Activated B cell treated with CpG ODN at 0.5 μM for 24 hours (primary cell): ENCODE measurements around the gene FYB2. TPM values are rescaled to one million over a fixed set of nuclear protein-coding genes. Genes with fewer than 3 reads are reported as not detected.

Source experiments
- ATAC-seq: fragments of 200-7000 bp; cut with Tn5 transposase; one replicate; pipeline ENCODE4 v1.10.0; 2021; ENCODE audit warnings: low read depth, mild to moderate bottlenecking, moderate library complexity
- CTCF ChIA-PET: fragments of 350-600 bp; sonication (Branson Sonifier 250); formaldehyde crosslinking; loops from one replicate; lab custom pipeline; 2021; ENCODE audit warnings: antibody characterized with exemption; lab: Charles Lee
- POLR2A ChIA-PET: fragments of 350-600 bp; sonication (Branson Sonifier 250); formaldehyde crosslinking; loops from one replicate; lab custom pipeline; 2021; ENCODE audit warnings: antibody characterized with exemption; lab: Charles Lee
- DNase-seq: peaks from one replicate; pipeline ENCODE4 v3.0.0; 2022
- H3K27ac Mint-ChIP-seq: one replicate; pipeline ENCODE4 v1.8.0; 2020; ENCODE audit warnings: mixed read lengths
- H3K27me3 Mint-ChIP-seq: one replicate; pipeline ENCODE4 v1.8.0; 2021; ENCODE audit warnings: mixed read lengths
- H3K36me3 Mint-ChIP-seq: one replicate; pipeline ENCODE4 v1.8.0; 2021; ENCODE audit warnings: low read depth, mixed read lengths
- H3K4me1 Mint-ChIP-seq: one replicate; pipeline ENCODE4 v1.8.0; 2021; ENCODE audit warnings: mixed read lengths
- H3K4me3 Mint-ChIP-seq: one replicate; pipeline ENCODE4 v1.8.0; 2020; ENCODE audit warnings: mild to moderate bottlenecking, mixed read lengths
- H3K9me3 Mint-ChIP-seq: one replicate; pipeline ENCODE4 v1.8.0; 2020; ENCODE audit warnings: mixed read lengths
- CTCF ChIP-seq: fragments of 200-600 bp; IDR thresholded peaks from one replicate; pipeline ENCODE4 v1.8.0; 2022; ENCODE audit warnings: antibody characterized with exemption, mild to moderate bottlenecking
- intact Hi-C: fragments of 100-400 bp; cut with micrococcal nuclease; formaldehyde crosslinking; loops from one replicate; pipeline ENCODE4 v1.15.1; 2024
- total RNA-seq: library from RNA; stranded (reverse); gene quantifications from 2 replicates; pipeline ENCODE4 v1.2.3, GENCODE V29; 2022

The FYB2 gene
- total RNA-seq, 1 donor from 2014 or later = not detected

- Mint-ChIP-seq H3K4me1 (no peaks in the 10 kb centered on the region), H3K9me3 (no peaks in the 10 kb centered on the region), H3K27me3 (peaks cover 2% of the 10 kb centered on the region), H3K27ac (no peak overlapping the region), H3K36me3 (no peaks in the 10 kb centered on the region), H3K4me3 (no peak overlapping the region)
- ChIA-PET CTCF (no interaction called here), POLR2A (no interaction called here)
- intact Hi-C loops = no loop called here
- no peak for DNase-seq
- no peak for ATAC-seq
- TF ChIP-seq CTCF = no peak
Observed at GRCh38 chr1:56844545-56845136, 25.4 kb upstream of the FYB2 start.

DNA sequence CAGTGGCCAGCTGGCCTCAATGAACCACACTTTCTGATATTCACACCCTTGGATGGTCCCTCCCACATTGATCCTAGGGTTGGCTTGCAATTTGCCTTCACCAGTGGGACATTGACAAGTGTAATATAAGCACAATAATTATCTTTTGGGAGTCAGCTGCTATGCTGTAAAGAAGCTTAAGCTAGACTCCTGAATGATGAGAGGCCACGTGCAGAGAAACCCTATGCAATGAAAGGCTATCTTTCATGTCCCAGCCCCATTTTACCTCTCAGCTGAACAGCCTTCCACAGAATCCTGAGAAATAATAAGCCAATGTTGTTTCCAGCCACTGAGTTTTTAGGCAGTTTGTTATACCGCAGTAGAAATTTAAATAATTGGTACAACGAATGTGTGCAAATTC is 24.3 kb upstream of the FYB2 start:
- TF ChIP-seq CTCF = no peak
- intact Hi-C loops = no loop called here
- no peaks in the 10 kb centered on the region for H3K36me3 Mint-ChIP-seq
- no peaks in the 10 kb centered on the region for H3K4me1 Mint-ChIP-seq
- ChIA-PET CTCF (interaction anchor here (0.9 to 1.5 kb wide), 2 partner anchors 11 to 13 kb away, joined by 3 to 5 read pairs; no protein-coding TSS in a partner anchor), POLR2A (no interaction called here)
- H3K27me3 Mint-ChIP-seq = peaks cover 7% of the 10 kb centered on the region
- no peak for ATAC-seq
- H3K9me3 Mint-ChIP-seq = no peaks in the 10 kb centered on the region
- no peak for DNase-seq
- H3K4me3 Mint-ChIP-seq = no peak overlapping the region
- no peak overlapping the region for H3K27ac Mint-ChIP-seq

- Mint-ChIP-seq H3K4me3 (no peak overlapping the region), H3K4me1 (no peaks in the 10 kb centered on the region), H3K27ac (no peak overlapping the region), H3K27me3 (peaks cover 4% of the 10 kb centered on the region), H3K9me3 (no peaks in the 10 kb centered on the region), H3K36me3 (no peaks in the 10 kb centered on the region)
- ChIA-PET POLR2A (no interaction called here), CTCF (no interaction called here)
- intact Hi-C loops = no loop called here
- no peak for ATAC-seq
- no peak for DNase-seq
- no peak for TF ChIP-seq CTCF
Observed at GRCh38 chr1:56838759-56839158, 19.6 kb upstream of the FYB2 start.

GRCh38 chr1:56837244-56837939 is 18.2 kb upstream of the FYB2 start:
- ATAC-seq (no peak), DNase-seq (no peak)
- H3K4me1 Mint-ChIP-seq = no peaks in the 10 kb centered on the region
- no peak overlapping the region for H3K4me3 Mint-ChIP-seq
- CTCF ChIA-PET = no interaction called here
- no peaks in the 10 kb centered on the region for H3K9me3 Mint-ChIP-seq
- intact Hi-C loops = no loop called here
- H3K36me3 Mint-ChIP-seq = no peaks in the 10 kb centered on the region
- no peak overlapping the region for H3K27ac Mint-ChIP-seq
- H3K27me3 Mint-ChIP-seq = peaks cover 4% of the 10 kb centered on the region
- POLR2A ChIA-PET = no interaction called here
- no peak for TF ChIP-seq CTCF

DNA sequence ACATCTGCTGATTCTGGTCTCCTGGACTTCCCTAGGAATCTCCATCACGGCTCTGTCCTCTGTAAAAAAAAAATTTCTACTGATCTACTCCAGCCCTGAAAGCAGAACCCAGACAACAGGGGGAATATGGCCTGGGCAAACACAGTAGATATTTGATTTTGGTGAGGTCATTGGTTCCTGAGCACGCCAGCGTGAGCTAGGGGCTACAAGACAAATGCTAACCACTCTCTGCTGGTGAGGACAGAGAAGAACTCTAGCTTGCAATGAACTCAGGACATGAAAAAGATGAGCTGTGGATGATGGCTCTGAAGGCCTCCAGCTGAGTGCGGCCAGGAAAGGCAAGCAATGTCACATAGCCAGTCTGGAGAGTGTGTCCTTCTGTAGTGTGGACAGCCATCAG is 17.2 kb upstream of the FYB2 start:
- H3K27ac Mint-ChIP-seq = no peak overlapping the region
- no peak for TF ChIP-seq CTCF
- peaks cover 5% of the 10 kb centered on the region for H3K4me1 Mint-ChIP-seq
- ChIA-PET CTCF (no interaction called here), POLR2A (no interaction called here)
- ATAC-seq (no peak), DNase-seq (no peak)
- intact Hi-C loops = no loop called here
- no peak overlapping the region for H3K4me3 Mint-ChIP-seq
- no peaks in the 10 kb centered on the region for H3K9me3 Mint-ChIP-seq
- peaks cover 9% of the 10 kb centered on the region for H3K27me3 Mint-ChIP-seq
- no peaks in the 10 kb centered on the region for H3K36me3 Mint-ChIP-seq
